SK-N-MC (cell line): ENCODE measurements around the gene ADH7.

ENCODE experiments used
- DNase-seq: peaks from one replicate; pipeline ENCODE4 v3.0.0-alpha.2; 2011; ENCODE audit warnings: low read depth, low spot score
- H3K27ac ChIP-seq: fragments of 200-600 bp; sonication (generic); 2 replicates; pipeline ENCODE4 v1.5.1; 2016; ENCODE audit warnings: mixed run types
- H3K36me3 ChIP-seq: fragments of 200-600 bp; sonication (generic); 2 replicates; pipeline ENCODE4 v1.6.1; 2017; ENCODE audit warnings: antibody characterized with exemption, low read length, mixed read lengths; ENCODE audit not compliant: insufficient read depth
- H3K4me3 ChIP-seq: fragments of 200-600 bp; sonication (generic); 2 replicates; pipeline ENCODE4 v1.5.1; 2016
- H3K9ac ChIP-seq: fragments of 200-600 bp; sonication (generic); 2 replicates; pipeline ENCODE4 v1.8.0; 2017; ENCODE audit warnings: mixed run types, mixed read lengths; ENCODE audit not compliant: insufficient read length
- H3K9me3 ChIP-seq: fragments of 200-600 bp; sonication (generic); 2 replicates; pipeline ENCODE4 v1.6.1; 2017; ENCODE audit warnings: low read depth, mild to moderate bottlenecking, antibody characterized with exemption, low read length, moderate library complexity, mixed read lengths
- EZH2 ChIP-seq: fragments of 200-600 bp; sonication (generic); IDR thresholded peaks from one replicate; pipeline ENCODE4 v1.6.1; 2017; ENCODE audit warnings: antibody characterized with exemption
- FOXP2 ChIP-seq: optimal IDR thresholded peaks from 2 replicates; pipeline ENCODE3; 2011; ENCODE audit warnings: mild to moderate bottlenecking, moderate library complexity; ENCODE audit not compliant: insufficient read depth; ENCODE audit errors: extremely low read length, control extremely low read depth
- POLR2AphosphoS5 ChIP-seq: IDR thresholded peaks from 2 replicates; pipeline ENCODE4 v1.6.1; 2012; ENCODE audit warnings: mild to moderate bottlenecking, low read depth, low read length, borderline replicate concordance

Gene ADH7

DNA sequence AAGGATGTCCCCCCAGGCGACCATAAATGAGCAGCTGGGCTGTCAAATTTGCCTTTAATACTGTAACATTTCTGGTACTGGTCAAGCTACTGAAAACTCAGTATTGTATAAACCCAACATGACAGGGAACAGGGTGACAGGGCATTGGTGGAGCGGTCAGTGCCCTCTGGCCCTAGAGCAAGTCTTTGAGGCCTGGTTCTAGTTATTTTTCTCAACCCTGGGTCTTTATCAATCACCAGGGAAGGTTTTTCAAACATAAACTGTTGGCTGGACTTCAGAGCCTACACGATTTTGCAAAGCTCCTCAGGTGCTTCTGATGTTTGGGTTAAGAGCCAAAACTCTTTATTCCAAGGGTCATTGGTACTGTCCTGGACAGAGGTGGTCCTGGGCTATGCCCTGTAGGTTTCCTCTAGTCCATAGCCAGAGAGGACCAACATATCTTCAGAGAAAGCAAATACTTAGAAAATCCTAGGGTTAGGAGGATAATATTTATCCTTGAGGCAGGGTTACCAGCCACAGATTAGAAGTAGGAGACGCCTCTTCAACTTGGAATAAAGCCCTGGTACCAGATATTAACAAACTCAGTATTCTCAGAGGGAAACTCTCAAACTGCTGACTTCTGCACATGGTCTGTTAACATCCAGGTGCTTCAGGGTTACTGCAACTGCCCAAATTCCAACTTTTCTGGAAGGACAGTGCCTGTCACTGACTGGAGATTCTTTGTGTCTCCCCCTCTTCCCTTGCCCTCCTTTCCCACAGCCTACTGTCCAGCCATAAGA, 26.7 kb upstream of the ADH7 start:
- TF ChIP-seq POLR2AphosphoS5 (no peak), FOXP2 (no peak), EZH2 (no peak)
- Histone ChIP-seq H3K9ac (no peak overlapping the region), H3K4me3 (no peak overlapping the region), H3K27ac (no peak overlapping the region), H3K9me3 (no peaks in the 10 kb centered on the region), H3K36me3 (no peaks in the 10 kb centered on the region)
- no peak for DNase-seq

DNA sequence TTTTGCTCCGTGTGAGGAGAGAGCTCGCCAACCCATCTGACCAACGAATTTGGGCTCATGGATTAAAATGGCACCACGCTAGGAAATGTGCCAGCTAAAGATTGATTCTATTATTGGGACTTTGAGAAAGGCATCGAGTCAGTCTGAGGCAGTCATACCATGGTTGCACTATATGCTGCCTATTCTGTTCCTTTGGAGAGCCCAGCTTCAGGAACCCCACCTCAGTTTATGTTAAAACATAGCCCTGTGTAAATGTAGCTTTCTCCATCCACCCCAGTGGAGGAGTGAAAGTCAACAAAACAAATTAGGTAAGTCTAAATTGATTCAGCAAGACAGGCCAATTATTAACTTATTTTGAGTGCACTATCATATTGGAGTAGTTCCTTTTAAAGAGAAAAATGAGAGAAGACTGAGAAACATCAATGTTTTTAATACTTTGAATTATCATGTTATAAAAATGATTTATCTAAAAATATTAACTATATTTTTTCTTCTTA, 24.5 kb upstream of the ADH7 start:
- Histone ChIP-seq H3K9ac (no peak overlapping the region), H3K27ac (no peak overlapping the region), H3K36me3 (no peaks in the 10 kb centered on the region), H3K4me3 (no peak overlapping the region), H3K9me3 (no peaks in the 10 kb centered on the region)
- DNase-seq, result no peak
- no peak for TF ChIP-seq POLR2AphosphoS5
- no peak for TF ChIP-seq FOXP2
- TF ChIP-seq EZH2, result no peak

DNA sequence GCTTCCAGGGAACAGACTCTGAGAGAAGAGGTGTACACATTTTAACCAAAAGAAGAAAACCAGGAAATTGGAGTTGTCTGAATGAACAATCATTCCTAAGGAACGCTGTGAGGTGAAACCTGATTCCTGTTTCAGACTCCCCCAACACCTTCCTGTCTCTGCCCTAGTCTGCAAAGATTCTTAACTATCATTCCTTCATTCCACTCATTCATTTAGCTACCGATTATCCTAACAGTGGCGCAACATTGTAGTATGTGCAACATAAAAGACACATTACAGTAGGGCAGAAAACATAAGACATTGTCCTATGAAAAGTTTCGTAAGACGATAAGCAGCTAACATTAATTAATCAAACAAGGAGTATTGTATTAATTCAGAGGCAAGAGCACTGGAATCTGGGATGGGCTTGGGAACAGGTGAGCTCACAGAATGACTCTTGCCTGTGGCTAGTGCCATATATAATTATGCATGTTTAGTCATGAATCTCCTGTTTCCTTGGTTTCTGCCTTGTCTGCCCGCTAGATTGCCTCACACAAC, 23.8 kb upstream of the ADH7 start:
- H3K27ac ChIP-seq, result no peak overlapping the region
- TF ChIP-seq EZH2 (no peak), FOXP2 (no peak), POLR2AphosphoS5 (no peak)
- H3K36me3 ChIP-seq, result no peaks in the 10 kb centered on the region
- no peak overlapping the region for H3K4me3 ChIP-seq
- no peak overlapping the region for H3K9ac ChIP-seq
- no peak for DNase-seq
- H3K9me3 ChIP-seq, result no peaks in the 10 kb centered on the region

DNA sequence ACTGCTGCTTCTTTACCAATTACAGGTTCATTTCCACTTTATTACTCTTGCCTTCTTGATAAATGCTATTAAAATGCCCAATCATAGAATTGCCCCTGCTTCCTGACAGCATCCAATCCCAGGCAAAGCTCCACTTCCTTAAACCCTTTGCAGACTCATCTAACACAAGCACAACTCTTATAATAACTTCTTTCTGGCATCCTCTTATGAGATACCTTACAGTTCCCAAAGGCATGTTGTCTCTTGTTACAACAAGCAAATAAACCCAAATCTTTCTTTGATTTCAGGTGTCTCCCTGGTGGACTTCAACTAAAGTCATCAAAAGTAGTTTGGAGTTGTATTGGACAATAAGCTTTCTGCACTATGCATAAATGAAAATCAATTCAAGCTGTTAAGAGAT, 22.5 kb upstream of the ADH7 start:
- TF ChIP-seq FOXP2, result no peak
- TF ChIP-seq EZH2, result no peak
- TF ChIP-seq POLR2AphosphoS5, result no peak
- no peak for DNase-seq

DNA sequence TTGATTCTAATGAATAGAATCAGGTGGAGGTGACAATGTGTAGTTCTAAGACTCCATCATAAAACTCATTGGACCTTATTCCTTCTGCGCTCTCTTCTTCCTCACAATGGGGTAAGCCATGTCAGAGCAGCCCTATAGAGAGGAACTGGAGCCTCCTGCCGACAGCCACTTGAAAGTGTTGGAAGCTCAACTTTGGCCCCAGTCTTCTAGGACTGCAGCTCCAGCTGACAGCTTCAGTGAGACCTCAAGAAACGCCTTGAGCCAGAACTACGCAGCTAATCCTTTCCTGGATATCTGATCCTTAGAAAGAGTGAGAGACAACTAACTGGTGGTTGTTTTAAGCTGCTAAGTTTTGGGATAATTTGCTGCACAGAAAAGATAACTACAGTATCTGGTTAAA, 22.1 kb upstream of the ADH7 start:
- H3K36me3 ChIP-seq, result no peaks in the 10 kb centered on the region
- no peak for TF ChIP-seq POLR2AphosphoS5
- TF ChIP-seq EZH2, result no peak
- TF ChIP-seq FOXP2, result no peak
- H3K9ac ChIP-seq, result no peak overlapping the region
- no peak for DNase-seq
- peaks cover 2% of the 10 kb centered on the region; the same call in 1 of the 2 replicates for H3K9me3 ChIP-seq
- no peak overlapping the region for H3K27ac ChIP-seq
- H3K4me3 ChIP-seq, result no peak overlapping the region

More for the DNA sequence above, 22.5 kb upstream of the ADH7 start:
- no peaks in the 10 kb centered on the region for H3K36me3 ChIP-seq
- H3K9ac ChIP-seq, result no peak overlapping the region
- no peaks in the 10 kb centered on the region for H3K9me3 ChIP-seq
- no peak overlapping the region for H3K27ac ChIP-seq
- no peak overlapping the region for H3K4me3 ChIP-seq

DNA sequence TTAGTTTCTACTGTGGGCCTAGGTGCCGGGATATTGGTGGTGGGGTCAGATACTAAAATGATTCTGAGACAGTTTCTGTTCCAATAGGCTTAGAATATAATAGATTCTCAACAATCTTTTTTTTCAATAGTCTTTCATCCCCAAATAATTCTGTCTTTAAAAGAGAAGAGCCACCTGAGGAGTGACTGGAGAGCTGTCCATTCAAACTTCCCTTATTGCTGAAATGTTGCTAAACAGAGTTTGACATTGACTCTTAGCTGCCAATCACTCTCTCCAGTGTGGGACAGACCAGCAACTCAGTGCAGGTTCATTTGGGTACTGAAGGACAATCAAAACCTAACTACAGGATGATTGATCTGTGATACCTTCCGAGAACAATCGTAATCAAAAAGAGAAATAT, 12.4 kb upstream of the ADH7 start:
- no peak overlapping the region for H3K4me3 ChIP-seq
- no peak overlapping the region for H3K27ac ChIP-seq
- peak overlapping the region; percentile 2 for H3K9ac ChIP-seq
- TF ChIP-seq FOXP2 (no peak), POLR2AphosphoS5 (no peak), EZH2 (no peak)
- H3K9me3 ChIP-seq, result peaks cover 3% of the 10 kb centered on the region; the same call in 1 of the 2 replicates
- H3K36me3 ChIP-seq, result no peaks in the 10 kb centered on the region
- no peak for DNase-seq

DNA sequence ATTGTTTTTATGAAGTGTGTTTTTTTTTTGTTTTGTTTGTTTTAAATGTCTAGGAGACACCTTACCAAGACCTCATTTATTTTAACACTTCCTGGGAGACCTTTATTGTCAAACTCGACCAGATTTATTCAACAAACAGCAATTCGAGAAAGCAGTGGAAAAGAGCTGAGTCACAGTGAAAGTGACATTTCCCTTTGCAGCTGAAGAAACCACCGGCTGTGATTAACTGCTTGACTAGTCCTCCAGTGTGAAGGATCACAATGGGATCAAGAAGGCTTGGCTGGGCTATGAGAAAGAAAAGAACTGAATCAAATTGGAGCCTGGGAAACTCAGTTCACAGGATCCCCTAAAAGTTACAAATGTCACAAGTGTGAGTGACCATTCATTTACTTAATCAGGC, 11.9 kb upstream of the ADH7 start:
- Histone ChIP-seq H3K9me3 (no peaks in the 10 kb centered on the region), H3K9ac (peak overlapping the region; percentile 2), H3K36me3 (no peaks in the 10 kb centered on the region), H3K4me3 (no peak overlapping the region), H3K27ac (no peak overlapping the region)
- TF ChIP-seq POLR2AphosphoS5 (no peak), EZH2 (no peak), FOXP2 (no peak)
- no peak for DNase-seq

DNA sequence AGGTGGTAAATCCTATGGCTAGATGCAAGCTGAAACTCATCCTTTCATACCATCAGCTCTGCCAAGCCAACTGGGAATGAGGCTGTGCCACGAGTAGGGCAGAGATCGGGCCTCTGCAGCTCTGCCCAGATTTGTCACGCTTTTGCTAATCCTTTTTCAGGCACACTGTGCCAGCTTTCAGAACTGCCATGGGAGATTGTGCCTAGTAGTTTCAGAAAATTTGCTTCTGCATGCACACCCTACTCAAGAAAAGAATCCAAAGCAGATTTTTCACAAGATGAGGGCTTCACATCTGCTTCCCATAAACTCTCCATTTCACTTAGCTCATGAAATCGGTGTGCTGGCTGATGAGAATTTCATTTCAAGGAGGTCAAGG, 3.3 kb upstream of the ADH7 start:
- Histone ChIP-seq H3K36me3 (no peaks in the 10 kb centered on the region), H3K9ac (no peak overlapping the region)
- DNase-seq, result no peak

More for the DNA sequence above, 3.3 kb upstream of the ADH7 start:
- TF ChIP-seq EZH2 (no peak), POLR2AphosphoS5 (no peak), FOXP2 (no peak)
- peak overlapping the region; percentile 88 for H3K27ac ChIP-seq
- H3K4me3 ChIP-seq, result peak overlapping the region; percentile 65
- no peaks in the 10 kb centered on the region for H3K9me3 ChIP-seq
